K562 (cell line): ENCODE results near the gene ADI1. TPM values are rescaled to one million over a fixed set of nuclear protein-coding genes. Genes with fewer than 3 reads are reported as not detected.
"Not testable (repeated sequence)": the region's sequence is repeated elsewhere in the genome, so short reads cannot be mapped to it uniquely, and the experiment has no call there.

Experiments
- ATAC-seq: fragments of 200-7000 bp; cut with Tn5 transposase; 3 replicates; pipeline ENCODE4 v1.9.1; 2020; ENCODE audit warnings: moderate library complexity
- BruUV-seq: library from RNA; stranded (reverse); fragments of 400-500 nt; replicated peaks from 2 replicates; lab custom pipeline; 2021; lab: Mats Ljungman, UMichigan
- CTCF ChIA-PET: fragments of 300-600 bp; formaldehyde crosslinking; extraction: SDS; loops from one replicate; lab custom pipeline; 2021; ENCODE audit warnings: low intra/inter-chr PET ratio; lab: Yijun Ruan, JAX
- POLR2A ChIA-PET: fragments of 300-600, 350-650 bp; sonication (Branson Sonifier 250); formaldehyde crosslinking; extraction: SDS; loops from one replicate; lab custom pipeline; 2021; ENCODE audit warnings: antibody characterized with exemption, inconsistent platforms; lab: Yijun Ruan, JAX
- DNase-seq, 4 experiments: peaks; one replicate each; pipeline versions ENCODE4 v3.0.0 to v3.0.0-alpha.2; 2011 to 2018; ENCODE audit warnings: low spot score in 3 of 4, mixed read lengths in 3 of 4; ENCODE audit errors: extremely low read depth in 1 of 4
- FAIRE-seq: peaks from 2 replicates; lab custom pipeline; 2011; peaks lifted over from hg19 to GRCh38; lab: Jason Lieb, UNC
- H2AFZ ChIP-seq: 2 replicates; pipeline ENCODE4 v1.6.0; 2011; ENCODE audit warnings: low read depth, low read length, control low read depth, inconsistent platforms
- H3K27ac ChIP-seq: fragments of 200-600 bp; 3 replicates; pipeline ENCODE4 v1.8.0; 2011; ENCODE audit warnings: low read depth, mild to moderate bottlenecking, control low read depth, inconsistent platforms, low read length, moderate library complexity, mixed read lengths; ENCODE audit errors: extremely low read depth
- H3K27me3 ChIP-seq, 2 experiments: fragments of 300-600 bp in 1 of 2; 2 replicates in 1 of 2; 3 replicates in 1 of 2; pipeline versions ENCODE4 v1.6.0 to v1.8.0; 2011; ENCODE audit warnings: inconsistent platforms in 2 of 2, low read length in 2 of 2, mild to moderate bottlenecking in 1 of 2, mixed read lengths in 1 of 2, moderate library complexity in 1 of 2; ENCODE audit not compliant: control insufficient read depth in 2 of 2, insufficient read depth in 2 of 2
- H3K36me3 ChIP-seq: fragments of 300-600 bp; 3 replicates; pipeline ENCODE4 v1.8.0; 2011; ENCODE audit warnings: mild to moderate bottlenecking, low read length, inconsistent platforms; ENCODE audit not compliant: control insufficient read depth, insufficient read depth
- H3K4me1 ChIP-seq, 2 experiments: fragments of 200-600 bp in 1 of 2; replicated peaks in 1 of 2; 2 replicates in 1 of 2; 3 replicates in 1 of 2; pipeline versions ENCODE4 v1.5.1 to v1.8.0; 2011; ENCODE audit warnings: inconsistent platforms in 2 of 2, low read length in 2 of 2, mild to moderate bottlenecking in 1 of 2, mixed read lengths in 1 of 2, moderate library complexity in 1 of 2; ENCODE audit not compliant: control insufficient read depth in 2 of 2, insufficient read depth in 2 of 2
- H3K4me2 ChIP-seq: 2 replicates; pipeline ENCODE4 v1.6.1; 2011; ENCODE audit warnings: low read length, control low read depth, inconsistent platforms, mixed read lengths; ENCODE audit not compliant: insufficient read depth
- H3K4me3 ChIP-seq: fragments of 200-600 bp; sonication (generic), shearing (Covaris generic); 2 replicates; pipeline ENCODE4 v1.5.1; 2016; ENCODE audit warnings: control low read depth, inconsistent platforms
- H3K79me2 ChIP-seq: fragments of 200-600 bp; 3 replicates; pipeline ENCODE4 v1.8.0; 2011; ENCODE audit warnings: low read length, inconsistent platforms; ENCODE audit not compliant: control insufficient read depth, insufficient read depth
- H3K9ac ChIP-seq, 2 experiments: 2 replicates each; pipeline versions ENCODE4 v1.6.0 to v1.6.1; 2011; ENCODE audit warnings: low read depth in 2 of 2, low read length in 2 of 2, control low read depth in 1 of 2, inconsistent platforms in 1 of 2, mild to moderate bottlenecking in 1 of 2, mixed read lengths in 1 of 2; ENCODE audit not compliant: insufficient read depth in 1 of 2
- H3K9me1 ChIP-seq: one replicate; pipeline ENCODE4 v1.6.0; 2011; ENCODE audit warnings: inconsistent platforms, mild to moderate bottlenecking, low read length, moderate library complexity; ENCODE audit not compliant: control insufficient read depth, insufficient read depth
- H3K9me3 ChIP-seq: replicated peaks from 2 replicates; pipeline ENCODE4 v1.5.1; 2011; ENCODE audit warnings: low read depth, low read length, inconsistent platforms; ENCODE audit not compliant: control insufficient read depth, insufficient read depth
- H4K20me1 ChIP-seq: replicated peaks from 2 replicates; pipeline ENCODE4 v1.6.1; 2011; ENCODE audit warnings: low read length, inconsistent platforms, mixed read lengths; ENCODE audit not compliant: control insufficient read depth, insufficient read depth
- CBX2 ChIP-seq: fragments of 200-600 bp; sonication (generic); IDR thresholded peaks from one replicate; pipeline ENCODE4 v1.6.1; 2012; ENCODE audit warnings: mild to moderate bottlenecking, low read length, inconsistent platforms; ENCODE audit not compliant: insufficient read depth, poor library complexity, severe bottlenecking
- CEBPB ChIP-seq: fragments of 450-650 bp; IDR thresholded peaks from 2 replicates; pipeline ENCODE4 v1.6.1; 2016; ENCODE audit warnings: missing genetic modification characterization, missing compliant biosample characterization
- CEBPG ChIP-seq, 3 experiments: fragments of 200-800 bp in 1 of 3; sonication (Bioruptor generic) in 1 of 3; sonication (generic) in 1 of 3; formaldehyde crosslinking in 1 of 3; IDR thresholded peaks in 2 of 3; conservative IDR thresholded peaks in 1 of 3; 2 replicates each; pipeline versions ENCODE4 v1.6.1 to v1.8.0; 2016 to 2022; ENCODE audit warnings: missing compliant biosample characterization in 2 of 3, missing genetic modification characterization in 2 of 3, mild to moderate bottlenecking in 1 of 3, missing genetic modification reagents in 1 of 3
- HNRNPH1 ChIP-seq: fragments of 200-400 bp; formaldehyde crosslinking; optimal IDR thresholded peaks from 2 replicates; pipeline ENCODE3; 2017; ENCODE audit warnings: low read depth, mild to moderate bottlenecking, low read length, moderate library complexity
- POLR2G ChIP-seq: fragments of 200-400 bp; formaldehyde crosslinking; IDR thresholded peaks from 2 replicates; pipeline ENCODE4 v1.6.1; 2017; ENCODE audit warnings: low read depth, mild to moderate bottlenecking, antibody characterized with exemption, low read length, moderate library complexity
- SAFB2 ChIP-seq: fragments of 200-400 bp; formaldehyde crosslinking; IDR thresholded peaks from 2 replicates; pipeline ENCODE4 v1.6.1; 2018; ENCODE audit warnings: borderline replicate concordance, low read length, low read depth, moderate library complexity; ENCODE audit not compliant: severe bottlenecking
- SREBF1 ChIP-seq: fragments of 150-350 bp; IDR thresholded peaks from 2 replicates; pipeline ENCODE4 v1.6.1; 2014; ENCODE audit warnings: antibody characterized with exemption, low read depth, low read length, borderline replicate concordance
- TARDBP ChIP-seq: fragments of 450-650 bp; IDR thresholded peaks from 2 replicates; pipeline ENCODE4 v1.6.1; 2016
- ZNF165 ChIP-seq: fragments of 250-450 bp; sonication (Bioruptor Pico); IDR thresholded peaks from 2 replicates; pipeline ENCODE4 v1.4.0; 2020; ENCODE audit warnings: borderline replicate concordance
- WGBS: fragments of 100-300 bp; shearing (Covaris generic); methylation state at CpG from one replicate; pipeline ENCODE4 v1.1.6; 2016; ENCODE audit warnings: low coverage, mixed read lengths; ENCODE audit not compliant: insufficient coverage; ENCODE audit errors: missing lambda C conversion rate; 5-methylcytosine and 5-hydroxymethylcytosine counted together
- in situ Hi-C: fragments of 300-500 bp; cut with MboI; formaldehyde crosslinking; loops from 4 replicates; pipeline ENCODE4 v1.15.0; 2018; ENCODE audit warnings: inconsistent platforms, mixed read lengths
- intact Hi-C: fragments of 100-400 bp; cut with micrococcal nuclease; formaldehyde crosslinking; loops from 2 replicates; pipeline ENCODE4 v1.14.2; 2022
- polyA plus RNA-seq, 8 experiments: library from polyadenylated mRNA; depleted of rRNA in 4 of 8; stranded (reverse) in 5 of 8; unstranded in 3 of 8; fragments of >200 nt; fragmentation: Nextera tagmentation in 2 of 8; fragmentation: Illumina TruSeq in 1 of 8; extraction: Ambion mirVana in 2 of 8; extraction: Trizol in 1 of 8; gene quantifications; 2 replicates each; pipeline versions ENCODE4 v1.2.1 to v1.2.3, GENCODE V29; 2011 to 2014; ENCODE audit warnings: inconsistent platforms in 1 of 8, missing spikeins in 1 of 8
- total RNA-seq, 7 experiments: library from RNA; depleted of rRNA in 6 of 7; stranded (reverse); fragments of >200 nt in 6 of 7; fragmentation: Illumina TruSeq in 2 of 7; extraction: Trizol in 2 of 7; gene quantifications; 2 replicates each; pipeline versions ENCODE4 v1.2.1 to v1.2.3, GENCODE V29; 2011 to 2021; ENCODE audit warnings: low replicate concordance in 1 of 7
- TF ChIP-seq, protein P1 (sequence below): fragments of 250-450 bp; sonication (Bioruptor Pico); IDR thresholded peaks from 2 replicates; pipeline ENCODE4 v1.9.0; 2021; ENCODE audit warnings: mild to moderate bottlenecking
- TF ChIP-seq, protein P2 (sequence below): fragments of 250-450 bp; sonication (Bioruptor Pico); IDR thresholded peaks from 2 replicates; pipeline ENCODE4 v1.4.0; 2020; ENCODE audit warnings: mild to moderate bottlenecking

ADI1 gene
- total and polyA plus RNA-seq, 9 of the 15 experiments (the other 6 are each of a cell fraction or from before 2014, with no cell fraction given): 6.1 to 51.0 (median 27.1) TPM

GRCh38 chr2:3492951-3493614 is 26.2 kb downstream of the ADI1 start:
- in situ Hi-C loops (loop anchor here (10.0 kb wide), 1 partner anchor 162 kb away; the partner anchor contains the start of gene ALLC), intact Hi-C loops (loop anchor here (1.0 kb wide), 1 partner anchor 158 kb away; no protein-coding TSS in a partner anchor)
- POLR2A ChIA-PET: interaction anchor here (0.9 to 1.4 kb wide), 5 partner anchors 10 to 164 kb away, joined by 3 to 8 read pairs (median 4); no protein-coding TSS in a partner anchor
- FAIRE-seq (no peak), ATAC-seq (no peak), DNase-seq (no peak)
- Histone ChIP-seq H3K9ac (peak overlapping the region; percentile 24 to 39; a peak in 1 of 4 replicates), H3K4me2 (peak overlapping the region; percentile 77), H3K9me3 (no peaks in the 10 kb centered on the region; the same call in 1 of the 2 replicates), H2AFZ (peak overlapping the region; percentile 95), H3K27ac (no peak overlapping the region; the same call in 2 of the 3 replicates), H3K27me3 (no peaks in the 10 kb centered on the region), H3K79me2 (no peaks in the 10 kb centered on the region), H4K20me1 (no peaks in the 10 kb centered on the region), H3K9me1 (no peaks in the 10 kb centered on the region), H3K4me3 (0 out of 2 replicates have a peak overlapping the region, but pooled peaks have one; percentile 21), H3K36me3 (peaks cover 16% of the 10 kb centered on the region; the same call in 2 of the 3 replicates), H3K4me1 (peaks cover 12 to 38% of the 10 kb centered on the region in 2 experiments; a peak in 4 of 5 replicates)
- no peak for TF ChIP-seq CEBPG (CRISPR knock-in tag; IDR thresholded peaks at IDR 0.05)
- TF ChIP-seq CEBPG (tag; conservative IDR thresholded peaks at IDR 0.05 in 1 of 2, IDR thresholded peaks at IDR 0.05 in 1 of 2): peak in 1 of 2 experiments; percentile 16; a peak in 1 of 4 replicates
- TF ChIP-seq, protein P1, sequence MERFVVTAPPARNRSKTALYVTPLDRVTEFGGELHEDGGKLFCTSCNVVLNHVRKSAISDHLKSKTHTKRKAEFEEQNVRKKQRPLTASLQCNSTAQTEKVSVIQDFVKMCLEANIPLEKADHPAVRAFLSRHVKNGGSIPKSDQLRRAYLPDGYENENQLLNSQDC: no peak
- no peak for TF ChIP-seq SAFB2
- 0 out of 2 replicates have a peak, but pooled peaks have one; percentile 25 for TF ChIP-seq ZNF165 (CRISPR knock-in tag)
- no peak for TF ChIP-seq SREBF1
- TF ChIP-seq, protein P2, sequence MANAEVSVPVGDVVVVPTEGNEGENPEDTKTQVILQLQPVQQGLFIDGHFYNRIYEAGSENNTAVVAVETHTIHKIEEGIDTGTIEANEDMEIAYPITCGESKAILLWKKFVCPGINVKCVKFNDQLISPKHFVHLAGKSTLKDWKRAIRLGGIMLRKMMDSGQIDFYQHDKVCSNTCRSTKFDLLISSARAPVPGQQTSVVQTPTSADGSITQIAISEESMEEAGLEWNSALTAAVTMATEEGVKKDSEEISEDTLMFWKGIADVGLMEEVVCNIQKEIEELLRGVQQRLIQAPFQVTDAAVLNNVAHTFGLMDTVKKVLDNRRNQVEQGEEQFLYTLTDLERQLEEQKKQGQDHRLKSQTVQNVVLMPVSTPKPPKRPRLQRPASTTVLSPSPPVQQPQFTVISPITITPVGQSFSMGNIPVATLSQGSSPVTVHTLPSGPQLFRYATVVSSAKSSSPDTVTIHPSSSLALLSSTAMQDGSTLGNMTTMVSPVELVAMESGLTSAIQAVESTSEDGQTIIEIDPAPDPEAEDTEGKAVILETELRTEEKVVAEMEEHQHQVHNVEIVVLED: no peak
- TF ChIP-seq POLR2G: no peak
- no peak for TF ChIP-seq TARDBP
- TF ChIP-seq HNRNPH1: no peak
- TF ChIP-seq CBX2: no peak
- peak; percentile 81 for TF ChIP-seq CEBPB (tag)
- BruUV-seq: no TSS peak
- WGBS: 71% methylated on average over 29 of the region's 29 CpGs
- CTCF ChIA-PET: no interaction called here

- intact Hi-C loops, H2AFZ ChIP-seq, H3K9me1 ChIP-seq, H3K9me3 ChIP-seq, H3K4me3 ChIP-seq, FAIRE-seq, H3K27me3 ChIP-seq, H3K4me2 ChIP-seq, BruUV-seq, POLR2A ChIA-PET, DNase-seq, CTCF ChIA-PET, H3K27ac ChIP-seq, H4K20me1 ChIP-seq, ATAC-seq, H3K79me2 ChIP-seq, H3K9ac ChIP-seq: not testable (repeated sequence)
- WGBS: 74% methylated on average over 12 of the region's 12 CpGs
- peaks cover 11% of the 10 kb centered on the region; the same call in 2 of the 3 replicates for H3K36me3 ChIP-seq
- in situ Hi-C loops: loop anchor here (10.0 kb wide), 1 partner anchor 162 kb away; the partner anchor contains the start of gene ALLC
- peaks cover 12 to 42% of the 10 kb centered on the region in 2 experiments; a peak in 4 of 5 replicates for H3K4me1 ChIP-seq
Measured at GRCh38 chr2:3492475-3492787, 26.9 kb downstream of the ADI1 start.
